Stimulated activated CD4-positive, alpha-beta T cell treated with anti-CD3 and anti-CD28 coated beads, Interleukin-1b, Interleukin-23, amount 100 ng/mL, for 24 hours (primary cell): ENCODE measurements around the gene EXOSC1.
"Not testable (repeated sequence)": the region's sequence is repeated elsewhere in the genome, so short reads cannot be mapped to it uniquely, and the experiment has no call there.

Experiments used
- DNase-seq, 4 experiments: peaks; one replicate each; pipeline ENCODE4 v3.0.0-alpha.2; 2020; ENCODE audit warnings: low read depth in 4 of 4, low spot score in 1 of 4

EXOSC1 gene

GRCh38 chr10:97445722-97446639 lies at the start of gene EXOSC1, which contains the start of gene ZDHHC16:
Gene EXOSC1, minus strand, starts transcription at chr10:97446006. Its CDS starts 21 bp downstream, at chr10:97445985.
Gene ZDHHC16, plus strand, starts transcription at chr10:97446175. Its CDS starts 5,501 bp downstream, at chr10:97451676.
- peak; percentile 76 to 93 (median 86) for DNase-seq

- no peak for DNase-seq
Measured at GRCh38 chr10:97494863-97495506, 49.2 kb upstream of the EXOSC1 start.

GRCh38 chr10:97494151-97494550 lies 48.3 kb upstream of the EXOSC1 start:
- no peak for DNase-seq

- no peak for DNase-seq
Measured at GRCh38 chr10:97490592-97490991, 44.8 kb upstream of the EXOSC1 start.

GRCh38 chr10:97485647-97486281 lies 40.0 kb upstream of the EXOSC1 start:
- DNase-seq, result no peak

GRCh38 chr10:97483921-97484320 lies 38.1 kb upstream of the EXOSC1 start:
- DNase-seq, result no peak

- DNase-seq, result no peak
Measured at GRCh38 chr10:97483506-97483905, 37.7 kb upstream of the EXOSC1 start.

GRCh38 chr10:97482381-97482780 lies 36.6 kb upstream of the EXOSC1 start:
- DNase-seq, result no peak

- no peak for DNase-seq
Measured at GRCh38 chr10:97481071-97481470, 35.3 kb upstream of the EXOSC1 start.

- DNase-seq, result no peak
Measured at GRCh38 chr10:97479939-97480338, 34.1 kb upstream of the EXOSC1 start.

- not testable (repeated sequence) for DNase-seq
Measured at GRCh38 chr10:97479410-97479809, 33.6 kb upstream of the EXOSC1 start.

- DNase-seq, result no peak
Measured at GRCh38 chr10:97475936-97476594, 30.3 kb upstream of the EXOSC1 start.

GRCh38 chr10:97474918-97475317 lies 29.1 kb upstream of the EXOSC1 start:
- DNase-seq, result no peak

- DNase-seq, result not testable (repeated sequence)
Measured at GRCh38 chr10:97468781-97469180, 23.0 kb upstream of the EXOSC1 start.

GRCh38 chr10:97468162-97468561 lies 22.4 kb upstream of the EXOSC1 start:
- DNase-seq, result no peak

- no peak for DNase-seq
Measured at GRCh38 chr10:97466755-97467154, 20.9 kb upstream of the EXOSC1 start.

GRCh38 chr10:97465982-97466381 lies 20.2 kb upstream of the EXOSC1 start:
- no peak for DNase-seq

- DNase-seq, result no peak
Measured at GRCh38 chr10:97464226-97464625, 18.4 kb upstream of the EXOSC1 start.

- DNase-seq, result no peak
Measured at GRCh38 chr10:97463363-97464132, 17.7 kb upstream of the EXOSC1 start.

GRCh38 chr10:97462309-97462708 lies 16.5 kb upstream of the EXOSC1 start:
- no peak for DNase-seq
